K562 treated with DMSO at 1 percent for 48 hours (cell line): Measurements from ENCODE around the gene SLX1B. TPM values are rescaled to one million over a fixed set of nuclear protein-coding genes. Genes with fewer than 3 reads are reported as not detected.

Source experiments
- total RNA-seq: library from RNA; unstranded; fragments of 300-600 nt; gene quantifications from 2 replicates; pipeline ENCODE4 v1.2.3, GENCODE V29; 2022; ENCODE audit warnings: low replicate concordance; ENCODE audit errors: extremely low read depth

The SLX1B gene
- not detected in 2 replicates for total RNA-seq

GRCh38 chr16:29454269-29454668, at the start of gene SLX1B, which contains the start of gene BOLA2:
Gene SLX1B, plus strand, starts transcription at chr16:29454533.
Gene BOLA2, minus strand, starts transcription at chr16:29454351. Its CDS starts 98 bp downstream, at chr16:29454253.

GRCh38 chr16:29459706-29460646, 5.6 kb downstream of the SLX1B start, which contains the start of gene SULT1A4:
Gene SULT1A4, plus strand, starts transcription at chr16:29459913. Its CDS starts 1,473 bp downstream, at chr16:29461386.

GRCh38 chr16:29506308-29506707, 52.0 kb downstream of the SLX1B start, which contains the start of gene NPIPB12:
Gene NPIPB12, minus strand, starts transcription at chr16:29506408.

Other genes with a start within 250 kb of the SLX1B start
- not detected in 2 replicates for gene NPIPB11, start 47.8 kb upstream of the SLX1B start, total RNA-seq
- not detected in 2 replicates for gene BOLA2, start 182 bp upstream of the SLX1B start, total RNA-seq
- not detected in 2 replicates for gene SULT1A4, start 5.4 kb downstream of the SLX1B start, total RNA-seq
- not detected in 2 replicates for gene NPIPB12, start 51.9 kb downstream of the SLX1B start, total RNA-seq
- not detected in 2 replicates for gene SPN, start 208.7 kb downstream of the SLX1B start, total RNA-seq
- 166 TPM in 1 of 2 replicates, not detected in the other for gene QPRT, start 224.6 kb downstream of the SLX1B start, total RNA-seq